Measurements from ENCODE around the gene PSEN1. TPM values are rescaled to one million over a fixed set of nuclear protein-coding genes. Genes with fewer than 3 reads are reported as not detected.

The PSEN1 gene
- total RNA-seq, 1 experiment from 2014 or later, result 41.4 TPM

DNA sequence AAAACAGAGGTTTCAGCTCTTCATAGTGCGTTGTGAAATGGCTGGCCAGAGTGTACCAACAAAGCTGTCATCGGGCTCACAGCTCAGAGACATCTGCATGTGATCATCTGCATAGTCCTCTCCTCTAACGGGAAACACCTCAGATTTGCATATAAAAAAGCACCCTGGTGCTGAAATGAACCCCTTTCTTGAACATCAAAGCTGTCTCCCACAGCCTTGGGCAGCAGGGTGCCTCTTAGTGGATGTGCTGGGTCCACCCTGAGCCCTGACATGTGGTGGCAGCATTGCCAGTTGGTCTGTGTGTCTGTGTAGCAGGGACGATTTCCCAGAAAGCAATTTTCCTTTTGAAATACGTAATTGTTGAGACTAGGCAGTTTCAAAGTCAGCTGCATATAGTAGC is 86.7 kb downstream of the PSEN1 start:
- intact Hi-C loops (cut with micrococcal nuclease), result loop anchor here (10.0 kb wide), 1 partner anchor 342 kb away; the partner anchor contains the start of gene ACOT2
- H3K27ac ChIP-seq (ENCODE audit: low read length), result no peak overlapping the region
- no peaks in the 10 kb centered on the region for H3K79me2 ChIP-seq (ENCODE audit: low read length)
- H3F3A ChIP-seq (ENCODE audit: low read length, unreplicated experiment), result no peaks in the 10 kb centered on the region
- no peak for DNase-seq
- H3K36me3 ChIP-seq (ENCODE audit: low read depth, low read length), result peaks cover 20% of the 10 kb centered on the region
- H3K27me3 ChIP-seq (ENCODE audit: low read length), result no peaks in the 10 kb centered on the region
- H3K9me2 ChIP-seq (replicated peaks; ENCODE audit: low read length), result no peaks in the 10 kb centered on the region
- CTCF ChIA-PET, result interaction anchor here (1.0 kb wide), 1 partner anchor 13 kb away, joined by 3 read pairs; no protein-coding TSS in a partner anchor
- peaks cover 8% of the 10 kb centered on the region for H3K4me1 ChIP-seq (ENCODE audit: insufficient read depth, low read length)
- no TSS peak for BruUV-seq (replicated peaks)
- no peak overlapping the region for H2AFZ ChIP-seq (ENCODE audit: low read length)
- H3K9ac ChIP-seq (ENCODE audit: low read length), result no peak overlapping the region
- H3K4me2 ChIP-seq (ENCODE audit: low read length), result no peak overlapping the region
- POLR2A ChIA-PET (ENCODE audit: unreplicated experiment), result no interaction called here
- TF ChIP-seq EZH2phosphoT487 (IDR thresholded peaks at IDR 0.05; ENCODE audit: borderline replicate concordance, low read length) (no peak), EZH2 (IDR thresholded peaks at IDR 0.05; ENCODE audit: low read length, unreplicated experiment) (no peak)
- TF ChIP-seq, protein P1, sequence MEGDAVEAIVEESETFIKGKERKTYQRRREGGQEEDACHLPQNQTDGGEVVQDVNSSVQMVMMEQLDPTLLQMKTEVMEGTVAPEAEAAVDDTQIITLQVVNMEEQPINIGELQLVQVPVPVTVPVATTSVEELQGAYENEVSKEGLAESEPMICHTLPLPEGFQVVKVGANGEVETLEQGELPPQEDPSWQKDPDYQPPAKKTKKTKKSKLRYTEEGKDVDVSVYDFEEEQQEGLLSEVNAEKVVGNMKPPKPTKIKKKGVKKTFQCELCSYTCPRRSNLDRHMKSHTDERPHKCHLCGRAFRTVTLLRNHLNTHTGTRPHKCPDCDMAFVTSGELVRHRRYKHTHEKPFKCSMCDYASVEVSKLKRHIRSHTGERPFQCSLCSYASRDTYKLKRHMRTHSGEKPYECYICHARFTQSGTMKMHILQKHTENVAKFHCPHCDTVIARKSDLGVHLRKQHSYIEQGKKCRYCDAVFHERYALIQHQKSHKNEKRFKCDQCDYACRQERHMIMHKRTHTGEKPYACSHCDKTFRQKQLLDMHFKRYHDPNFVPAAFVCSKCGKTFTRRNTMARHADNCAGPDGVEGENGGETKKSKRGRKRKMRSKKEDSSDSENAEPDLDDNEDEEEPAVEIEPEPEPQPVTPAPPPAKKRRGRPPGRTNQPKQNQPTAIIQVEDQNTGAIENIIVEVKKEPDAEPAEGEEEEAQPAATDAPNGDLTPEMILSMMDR (conservative IDR thresholded peaks at IDR 0.05; ENCODE audit: low read depth, low read length), result no peak
- 0 out of 2 replicates have a peak, but pooled peaks cover 3% of the 10 kb centered on the region for H4K20me1 ChIP-seq (ENCODE audit: low read length)
- no peaks in the 10 kb centered on the region for H3K9me3 ChIP-seq (ENCODE audit: low read length)
- H3K4me3 ChIP-seq (ENCODE audit: low read length), result no peak overlapping the region
- no peak for ATAC-seq

GRCh38 chr14:73225496-73225895 is 89.2 kb downstream of the PSEN1 start:
- no peak for TF ChIP-seq EZH2 (IDR thresholded peaks at IDR 0.05; ENCODE audit: low read length, unreplicated experiment)
- TF ChIP-seq, protein P1 (conservative IDR thresholded peaks at IDR 0.05; ENCODE audit: low read depth, low read length), result no peak
- no peak for TF ChIP-seq EZH2phosphoT487 (IDR thresholded peaks at IDR 0.05; ENCODE audit: borderline replicate concordance, low read length)
- no peaks in the 10 kb centered on the region for H3K9me3 ChIP-seq (ENCODE audit: low read length)

More at GRCh38 chr14:73225496-73225895, 89.2 kb downstream of the PSEN1 start:
- POLR2A ChIA-PET (ENCODE audit: unreplicated experiment), result no interaction called here
- no peaks in the 10 kb centered on the region for H3K9me2 ChIP-seq (replicated peaks; ENCODE audit: low read length)
- intact Hi-C loops (cut with micrococcal nuclease), result loop anchor here (10.0 kb wide), 1 partner anchor 339 kb away; the partner anchor contains the start of gene ACOT2
- no peaks in the 10 kb centered on the region for H4K20me1 ChIP-seq (ENCODE audit: low read length)
- H3K4me3 ChIP-seq (ENCODE audit: low read length), result no peak overlapping the region
- no peaks in the 10 kb centered on the region for H3F3A ChIP-seq (ENCODE audit: low read length, unreplicated experiment)
- 0 out of 2 replicates have a peak, but pooled peaks cover 2% of the 10 kb centered on the region for H3K36me3 ChIP-seq (ENCODE audit: low read depth, low read length)
- H3K27me3 ChIP-seq (ENCODE audit: low read length), result no peaks in the 10 kb centered on the region
- DNase-seq, result no peak
- CTCF ChIA-PET, result no interaction called here
- no peak overlapping the region for H2AFZ ChIP-seq (ENCODE audit: low read length)
- ATAC-seq, result no peak
- H3K4me1 ChIP-seq (ENCODE audit: insufficient read depth, low read length), result peaks cover 23% of the 10 kb centered on the region
- H3K79me2 ChIP-seq (ENCODE audit: low read length), result no peaks in the 10 kb centered on the region
- no peak overlapping the region for H3K4me2 ChIP-seq (ENCODE audit: low read length)
- BruUV-seq (replicated peaks), result no TSS peak
- H3K27ac ChIP-seq (ENCODE audit: low read length), result no peak overlapping the region
- no peak overlapping the region for H3K9ac ChIP-seq (ENCODE audit: low read length)

Data from PC-3 (cell line).